Measurements from ENCODE around the gene RFTN1.

Gene RFTN1

GRCh38 chr3:16290827-16291196, 222.7 kb downstream of the RFTN1 start:
- peaks cover 8% of the 10 kb centered on the region; the same call in 1 of the 2 replicates for H3F3A ChIP-seq (ENCODE audit: control insufficient read depth, insufficient read depth)
- H3K27ac ChIP-seq (ENCODE audit: low read depth, low read length): peak overlapping the region; percentile 32
- no peaks in the 10 kb centered on the region for H3K9me2 ChIP-seq (replicated peaks; ENCODE audit: control insufficient read depth, low read length)
- H3K27me3 ChIP-seq (ENCODE audit: control insufficient read depth, low read length): no peaks in the 10 kb centered on the region
- H3K4me1 ChIP-seq (ENCODE audit: control insufficient read depth, low read length): peaks cover 30% of the 10 kb centered on the region
- peaks cover 6% of the 10 kb centered on the region; the same call in 1 of the 2 replicates for H3K9me3 ChIP-seq (ENCODE audit: control insufficient read depth, insufficient read depth, low read length)
- peak overlapping the region; percentile 9; the same call in 1 of the 2 replicates for H3K4me3 ChIP-seq (ENCODE audit: low read length)
- TF ChIP-seq CTCF (IDR thresholded peaks at IDR 0.05; ENCODE audit: low read depth, low read length, poor library complexity, severe bottlenecking): no peak
- no peak for TF ChIP-seq EZH2phosphoT487 (IDR thresholded peaks at IDR 0.05; ENCODE audit: borderline replicate concordance, low read length)
- peaks cover 13% of the 10 kb centered on the region for H3K79me2 ChIP-seq (ENCODE audit: control insufficient read depth, low read length)
- peak overlapping the region; percentile 46 for H3K4me2 ChIP-seq (ENCODE audit: low read length)
- peaks cover 61% of the 10 kb centered on the region for H3K36me3 ChIP-seq (ENCODE audit: control insufficient read depth, low read length)
- H4K20me1 ChIP-seq (ENCODE audit: control insufficient read depth, insufficient read depth, low read depth, low read length): 0 out of 2 replicates have a peak, but pooled peaks cover 4% of the 10 kb centered on the region

- peaks cover 6% of the 10 kb centered on the region; the same call in 1 of the 2 replicates for H3K9me3 ChIP-seq (ENCODE audit: control insufficient read depth, insufficient read depth, low read length)
- H3K9me2 ChIP-seq (replicated peaks; ENCODE audit: control insufficient read depth, low read length): no peaks in the 10 kb centered on the region
- H3F3A ChIP-seq (ENCODE audit: control insufficient read depth, insufficient read depth): peaks cover 8% of the 10 kb centered on the region; the same call in 1 of the 2 replicates
- peaks cover 30% of the 10 kb centered on the region for H3K4me1 ChIP-seq (ENCODE audit: control insufficient read depth, low read length)
- peak; percentile 79 for TF ChIP-seq CTCF (IDR thresholded peaks at IDR 0.05; ENCODE audit: low read depth, low read length, poor library complexity, severe bottlenecking)
- TF ChIP-seq EZH2phosphoT487 (IDR thresholded peaks at IDR 0.05; ENCODE audit: borderline replicate concordance, low read length): no peak
- H3K79me2 ChIP-seq (ENCODE audit: control insufficient read depth, low read length): peaks cover 13% of the 10 kb centered on the region
- H3K27me3 ChIP-seq (ENCODE audit: control insufficient read depth, low read length): no peaks in the 10 kb centered on the region
- H3K36me3 ChIP-seq (ENCODE audit: control insufficient read depth, low read length): peaks cover 55% of the 10 kb centered on the region
- H3K27ac ChIP-seq (ENCODE audit: low read depth, low read length): peak overlapping the region; percentile 32
- no peak overlapping the region; the same call in 1 of the 2 replicates for H3K4me3 ChIP-seq (ENCODE audit: low read length)
- 0 out of 2 replicates have a peak, but pooled peaks cover 4% of the 10 kb centered on the region for H4K20me1 ChIP-seq (ENCODE audit: control insufficient read depth, insufficient read depth, low read depth, low read length)
- peak overlapping the region; percentile 46 for H3K4me2 ChIP-seq (ENCODE audit: low read length)
Observed at GRCh38 chr3:16290007-16290826, 223.3 kb downstream of the RFTN1 start.

GRCh38 chr3:16289144-16289889, 224.2 kb downstream of the RFTN1 start:
- Histone ChIP-seq H3K9me2 (replicated peaks; ENCODE audit: control insufficient read depth, low read length) (no peaks in the 10 kb centered on the region), H3K27ac (ENCODE audit: low read depth, low read length) (no peak overlapping the region), H3K4me1 (ENCODE audit: control insufficient read depth, low read length) (peaks cover 30% of the 10 kb centered on the region), H3K79me2 (ENCODE audit: control insufficient read depth, low read length) (peaks cover 13% of the 10 kb centered on the region), H3K36me3 (ENCODE audit: control insufficient read depth, low read length) (peaks cover 46% of the 10 kb centered on the region), H3K27me3 (ENCODE audit: control insufficient read depth, low read length) (no peaks in the 10 kb centered on the region), H3K4me3 (ENCODE audit: low read length) (no peak overlapping the region), H3K9me3 (ENCODE audit: control insufficient read depth, insufficient read depth, low read length) (peaks cover 6% of the 10 kb centered on the region; the same call in 1 of the 2 replicates), H3F3A (ENCODE audit: control insufficient read depth, insufficient read depth) (peaks cover 8% of the 10 kb centered on the region; the same call in 1 of the 2 replicates), H3K4me2 (ENCODE audit: low read length) (no peak overlapping the region), H4K20me1 (ENCODE audit: control insufficient read depth, insufficient read depth, low read depth, low read length) (0 out of 2 replicates have a peak, but pooled peaks cover 4% of the 10 kb centered on the region)
- no peak for TF ChIP-seq EZH2phosphoT487 (IDR thresholded peaks at IDR 0.05; ENCODE audit: borderline replicate concordance, low read length)
- TF ChIP-seq CTCF (IDR thresholded peaks at IDR 0.05; ENCODE audit: low read depth, low read length, poor library complexity, severe bottlenecking): no peak

Measured in DOHH2 (cell line).